Colonic mucosa (tissue), 4 donors: ENCODE results near the gene CPT1B. TPM values are rescaled to one million over a fixed set of nuclear protein-coding genes. Genes with fewer than 3 reads are reported as not detected.

Experiments used
- DNase-seq: peaks from one replicate; pipeline ENCODE4 v3.0.0-alpha.2; 2020
- H3K27ac ChIP-seq: fragments of 200-600 bp; one replicate; pipeline ENCODE4 v1.8.0; 2021
- H3K27me3 ChIP-seq: fragments of 200-600 bp; one replicate; pipeline ENCODE4 v1.8.0; 2021
- H3K36me3 ChIP-seq: fragments of 200-600 bp; one replicate; pipeline ENCODE4 v1.8.0; 2021
- H3K4me1 ChIP-seq: fragments of 200-600 bp; one replicate; pipeline ENCODE4 v1.8.0; 2021; ENCODE audit warnings: mild to moderate bottlenecking
- H3K4me3 ChIP-seq: fragments of 200-600 bp; one replicate; pipeline ENCODE4 v1.8.0; 2021
- H3K9ac ChIP-seq, 2 donors: one replicate each; pipeline ENCODE4 v1.7.0; 2013; ENCODE audit warnings: control low read depth in 2 of 2, low read depth in 2 of 2, low read length in 2 of 2
- H3K9me3 ChIP-seq: fragments of 200-600 bp; one replicate; pipeline ENCODE4 v1.8.0; 2021
- intact Hi-C: fragments of 100-400 bp; cut with DNase I; formaldehyde crosslinking; loops from one replicate; pipeline ENCODE4 v1.14.1; 2022
- total RNA-seq, 2 donors: library from RNA; stranded (reverse); fragmentation: NEBNext Ultra II Directional in 1 of 2; extraction: Animal tissue kit (Norgen Biotek cat#: 25700) in 1 of 2; gene quantifications; one replicate each; pipeline ENCODE4 v1.2.1, GENCODE V29; 2021
- TF ChIP-seq, protein P1 (sequence below): fragments of 200-600 bp; IDR thresholded peaks from one replicate; pipeline ENCODE4 v1.8.0; 2022; ENCODE audit warnings: antibody characterized with exemption, mild to moderate bottlenecking
- donor health status: healthy.
- donor health status: DM: no; HTN: no; CAD: no.
- donor health status: DM: no; HTN: no; CAD: no.

The CPT1B gene
- total RNA-seq, 2 donors from 2014 or later: 20.1 to 21.7 TPM

DNA sequence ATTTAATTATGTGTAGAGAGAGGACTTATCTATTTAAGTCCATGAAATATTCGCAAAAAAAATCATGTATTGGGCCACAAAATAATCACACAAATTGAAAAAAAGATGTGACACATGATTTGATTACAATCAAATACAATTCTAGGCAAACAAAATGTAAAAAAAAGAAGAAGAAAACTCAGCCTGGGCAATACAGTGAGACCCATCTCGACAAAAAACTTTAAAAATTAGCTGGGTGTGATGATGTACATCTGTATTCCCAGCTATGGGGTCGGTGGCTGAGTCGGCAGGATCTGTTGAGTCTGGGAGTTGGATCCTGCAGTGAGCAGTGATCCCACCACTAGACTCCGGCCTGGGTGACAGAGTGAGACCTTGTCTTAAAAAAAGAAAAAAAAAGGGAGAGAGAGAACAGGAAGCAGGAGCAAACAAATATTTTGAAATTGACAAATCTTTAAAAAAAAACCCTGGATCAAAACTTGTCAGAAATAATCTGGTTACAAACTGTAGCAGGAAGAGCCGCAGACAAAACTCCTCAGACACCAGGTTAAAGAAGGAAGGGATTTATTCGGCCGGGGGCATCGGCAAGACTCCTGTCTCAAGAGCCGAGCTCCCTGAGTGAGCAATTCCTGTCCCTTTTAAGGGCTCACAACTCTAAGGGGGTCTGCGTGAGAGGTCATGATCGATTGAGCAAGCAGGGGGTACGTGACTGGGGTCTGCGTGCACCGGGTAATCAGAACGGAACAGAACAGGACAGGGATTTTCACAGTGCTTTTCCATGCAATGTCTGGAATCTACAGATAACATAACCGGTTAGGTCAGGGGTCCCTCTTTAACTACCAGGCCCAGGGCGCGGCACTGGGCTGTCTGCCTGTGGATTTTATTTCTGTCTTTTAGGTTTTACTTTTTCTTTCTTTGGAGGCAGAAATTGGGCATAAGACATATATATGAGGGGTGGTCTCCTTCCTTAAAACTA lies 45.1 kb downstream of the CPT1B start:
- no peaks in the 10 kb centered on the region for H3K36me3 ChIP-seq
- DNase-seq: no peak
- TF ChIP-seq, protein P1, sequence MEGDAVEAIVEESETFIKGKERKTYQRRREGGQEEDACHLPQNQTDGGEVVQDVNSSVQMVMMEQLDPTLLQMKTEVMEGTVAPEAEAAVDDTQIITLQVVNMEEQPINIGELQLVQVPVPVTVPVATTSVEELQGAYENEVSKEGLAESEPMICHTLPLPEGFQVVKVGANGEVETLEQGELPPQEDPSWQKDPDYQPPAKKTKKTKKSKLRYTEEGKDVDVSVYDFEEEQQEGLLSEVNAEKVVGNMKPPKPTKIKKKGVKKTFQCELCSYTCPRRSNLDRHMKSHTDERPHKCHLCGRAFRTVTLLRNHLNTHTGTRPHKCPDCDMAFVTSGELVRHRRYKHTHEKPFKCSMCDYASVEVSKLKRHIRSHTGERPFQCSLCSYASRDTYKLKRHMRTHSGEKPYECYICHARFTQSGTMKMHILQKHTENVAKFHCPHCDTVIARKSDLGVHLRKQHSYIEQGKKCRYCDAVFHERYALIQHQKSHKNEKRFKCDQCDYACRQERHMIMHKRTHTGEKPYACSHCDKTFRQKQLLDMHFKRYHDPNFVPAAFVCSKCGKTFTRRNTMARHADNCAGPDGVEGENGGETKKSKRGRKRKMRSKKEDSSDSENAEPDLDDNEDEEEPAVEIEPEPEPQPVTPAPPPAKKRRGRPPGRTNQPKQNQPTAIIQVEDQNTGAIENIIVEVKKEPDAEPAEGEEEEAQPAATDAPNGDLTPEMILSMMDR: no peak
- no peaks in the 10 kb centered on the region for H3K9me3 ChIP-seq
- no peak overlapping the region for H3K4me3 ChIP-seq
- no peaks in the 10 kb centered on the region for H3K27me3 ChIP-seq
- peak overlapping the region in 1 of 2 donors; percentile 95 for H3K9ac ChIP-seq
- peaks cover 6% of the 10 kb centered on the region for H3K4me1 ChIP-seq
- H3K27ac ChIP-seq: peak overlapping the region; percentile 100
- intact Hi-C loops: no loop called here

DNA sequence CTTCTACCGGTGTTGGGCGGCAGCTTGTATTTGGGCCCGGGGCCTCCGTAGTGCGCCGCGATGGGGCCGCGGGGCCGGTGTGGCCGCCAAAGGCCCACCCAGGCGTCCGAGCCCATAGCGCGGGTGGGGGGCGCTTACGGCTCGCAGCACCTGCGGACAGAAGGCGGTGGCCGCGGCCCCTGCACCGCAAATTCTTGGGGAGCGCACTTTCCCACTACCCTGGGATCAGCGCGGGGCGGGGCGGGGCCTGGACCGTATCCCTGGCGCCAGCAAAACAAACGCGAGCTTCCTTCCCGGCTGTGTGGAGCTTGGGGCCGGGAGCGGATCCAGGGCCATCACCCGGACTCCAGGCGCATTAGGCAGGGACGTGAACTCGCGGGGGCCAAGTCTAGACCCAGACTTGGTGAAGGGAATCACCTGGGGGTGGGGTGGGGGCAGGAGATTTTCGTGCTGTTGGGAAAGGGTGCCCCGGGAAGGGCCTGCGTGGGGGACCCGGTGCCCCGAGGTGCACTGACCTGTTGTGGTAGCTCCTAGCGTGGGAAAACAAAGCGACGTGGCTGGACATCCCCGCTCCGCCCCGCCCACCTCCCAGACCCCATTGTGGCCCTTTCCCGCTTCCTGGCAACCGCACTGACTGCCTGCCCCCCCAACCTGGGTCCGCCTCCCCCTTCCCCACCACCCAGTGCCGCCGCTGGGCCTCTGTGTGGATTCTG lies 46.1 kb downstream of the CPT1B start:
- TF ChIP-seq, protein P1: no peak
- H3K9ac ChIP-seq: peak overlapping the region; percentile 95 to 98

DNA sequence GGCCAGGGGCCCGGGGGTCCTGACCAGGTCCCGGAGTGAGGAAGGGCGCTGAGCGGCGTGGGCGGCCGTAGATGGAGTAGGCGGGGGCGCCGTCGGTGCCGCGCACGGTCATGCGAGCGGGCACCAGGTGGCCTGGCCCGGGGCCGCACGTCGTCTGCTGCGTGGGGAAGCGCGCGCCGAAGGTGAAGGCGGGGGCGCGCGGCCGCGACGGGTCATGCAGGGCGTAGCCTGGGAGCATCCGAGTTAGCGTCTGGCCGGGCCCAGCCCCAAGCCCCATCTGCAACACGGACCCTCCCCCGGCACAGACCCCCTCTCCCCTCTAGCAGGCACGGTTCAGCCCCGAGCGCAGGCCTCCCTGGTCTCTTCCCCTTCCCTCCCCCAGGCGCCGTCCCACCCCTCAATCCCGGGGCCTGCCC lies 46.7 kb downstream of the CPT1B start:
- TF ChIP-seq, protein P1: no peak
- no peaks in the 10 kb centered on the region for H3K27me3 ChIP-seq
- intact Hi-C loops: no loop called here
- peak; percentile 65 for DNase-seq
- peak overlapping the region; percentile 100 for H3K27ac ChIP-seq
- H3K9me3 ChIP-seq: no peaks in the 10 kb centered on the region
- peak overlapping the region; percentile 95 to 98 for H3K9ac ChIP-seq
- H3K36me3 ChIP-seq: no peaks in the 10 kb centered on the region
- H3K4me1 ChIP-seq: peaks cover 6% of the 10 kb centered on the region
- H3K4me3 ChIP-seq: peak overlapping the region; percentile 55

More for the DNA sequence above, 46.1 kb downstream of the CPT1B start:
- intact Hi-C loops: no loop called here
- H3K4me3 ChIP-seq: peak overlapping the region; percentile 55
- no peaks in the 10 kb centered on the region for H3K9me3 ChIP-seq
- H3K27me3 ChIP-seq: no peaks in the 10 kb centered on the region
- H3K36me3 ChIP-seq: no peaks in the 10 kb centered on the region
- peak overlapping the region; percentile 100 for H3K27ac ChIP-seq
- H3K4me1 ChIP-seq: peaks cover 6% of the 10 kb centered on the region
- DNase-seq: peak; percentile 84

DNA sequence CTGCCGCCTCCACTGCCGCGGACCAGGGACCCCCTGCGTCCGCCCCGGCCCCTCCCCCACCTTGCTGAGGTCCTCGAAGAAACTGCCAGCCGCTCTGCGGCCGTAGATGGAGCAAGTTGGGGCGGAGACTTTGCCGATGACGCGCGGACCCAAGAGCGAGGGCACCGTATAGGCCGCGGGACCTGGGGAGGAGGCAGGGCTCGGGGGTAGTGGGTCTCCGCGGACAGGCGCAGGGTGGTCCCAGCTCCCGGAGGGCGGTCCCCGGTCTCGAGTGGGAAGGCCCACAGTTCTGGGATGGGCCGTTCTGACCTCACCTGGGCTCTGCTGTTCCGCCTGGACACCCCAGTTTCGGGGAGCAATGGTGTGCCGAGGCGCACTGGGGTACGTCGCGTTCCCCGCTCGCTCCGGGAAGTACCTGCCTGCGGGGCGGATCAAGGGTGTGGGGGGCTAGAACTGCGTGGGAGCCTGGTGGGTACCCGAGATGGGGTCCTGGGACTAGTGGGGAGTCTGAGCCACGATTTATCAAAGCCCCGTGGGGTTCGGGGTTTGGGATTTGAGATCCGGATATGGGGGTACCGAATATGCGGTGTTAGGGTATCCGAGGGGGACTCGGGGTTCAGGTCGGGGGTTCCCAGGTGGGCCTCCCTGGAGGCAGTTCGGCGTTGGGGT lies 47.2 kb downstream of the CPT1B start:
- no peaks in the 10 kb centered on the region for H3K27me3 ChIP-seq
- peak; percentile 90 for DNase-seq
- peak overlapping the region; percentile 95 to 98 for H3K9ac ChIP-seq
- H3K27ac ChIP-seq: peak overlapping the region; percentile 100
- H3K9me3 ChIP-seq: no peaks in the 10 kb centered on the region
- H3K4me3 ChIP-seq: peak overlapping the region; percentile 55
- intact Hi-C loops: no loop called here
- H3K4me1 ChIP-seq: peaks cover 6% of the 10 kb centered on the region
- TF ChIP-seq, protein P1: no peak
- H3K36me3 ChIP-seq: no peaks in the 10 kb centered on the region

DNA sequence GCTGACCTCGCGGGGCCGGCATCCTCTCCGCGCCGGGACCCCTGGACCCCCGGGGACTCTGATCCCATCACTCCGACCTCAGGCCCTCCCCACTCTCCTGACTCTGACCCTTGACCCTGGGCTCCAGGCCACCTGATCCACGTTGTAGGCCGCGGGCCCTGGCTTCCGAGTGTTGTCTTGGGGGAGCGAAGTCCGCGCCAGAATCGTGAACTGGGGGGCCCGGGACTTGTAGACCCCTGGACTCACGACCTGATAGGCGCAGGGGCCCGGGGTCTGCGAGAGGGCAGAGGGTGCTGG lies 47.7 kb downstream of the CPT1B start:
- no peaks in the 10 kb centered on the region for H3K27me3 ChIP-seq
- intact Hi-C loops: no loop called here
- peak overlapping the region; percentile 95 to 98 for H3K9ac ChIP-seq
- no peak for DNase-seq
- H3K9me3 ChIP-seq: no peaks in the 10 kb centered on the region
- peaks cover 6% of the 10 kb centered on the region for H3K4me1 ChIP-seq
- TF ChIP-seq, protein P1: no peak
- H3K4me3 ChIP-seq: peak overlapping the region; percentile 55
- H3K36me3 ChIP-seq: no peaks in the 10 kb centered on the region
- peak overlapping the region; percentile 100 for H3K27ac ChIP-seq
